WI38 (cell line): ENCODE data around the gene TAF11L7.
"Not testable (repeated sequence)": the region's sequence is repeated elsewhere in the genome, so short reads cannot be mapped to it uniquely, and the experiment has no call there.

Source experiments
- H3K4me3 ChIP-seq: 2 replicates; pipeline ENCODE4 v1.5.1; 2011; ENCODE audit warnings: low read depth, mild to moderate bottlenecking, control low read depth, low read length
- CTCF ChIP-seq: IDR thresholded peaks from 2 replicates; pipeline ENCODE4 v1.5.1; 2012; ENCODE audit warnings: low read depth, mild to moderate bottlenecking, control low read depth, low read length

The TAF11L7 gene

GRCh38 chr5:17585658-17586057, at the start of gene TAF11L7:
TAF11L7 (minus strand) TSS chr5:17585758.
- H3K4me3 ChIP-seq, result not testable (repeated sequence)

DNA sequence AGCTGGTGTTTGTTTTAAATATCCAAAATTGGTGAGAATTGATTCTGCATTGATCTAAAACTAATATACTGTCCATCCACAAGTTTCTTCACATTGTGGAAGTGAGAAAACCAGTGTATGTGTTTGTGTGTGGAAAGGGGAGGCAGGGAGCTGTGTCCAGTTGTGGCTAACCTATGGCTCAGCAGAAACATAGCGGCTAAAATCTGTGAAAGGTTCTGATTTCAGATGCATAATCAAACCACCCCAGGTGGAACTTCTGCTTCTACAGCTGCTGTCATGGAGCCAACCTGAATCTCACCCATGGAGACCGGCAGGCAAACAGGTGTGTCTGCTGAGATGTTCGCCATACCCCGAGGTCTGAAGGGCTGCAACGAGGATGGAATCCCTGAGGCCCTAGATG, 48.6 kb upstream of the TAF11L7 start, which contains the start of gene TAF11L14:
Gene TAF11L14 (plus strand): TSS at position 301 of the 400 bp plus-strand sequence.
- no peak for TF ChIP-seq CTCF
- H3K4me3 ChIP-seq, result no peak within 1 kb of the TSS

DNA sequence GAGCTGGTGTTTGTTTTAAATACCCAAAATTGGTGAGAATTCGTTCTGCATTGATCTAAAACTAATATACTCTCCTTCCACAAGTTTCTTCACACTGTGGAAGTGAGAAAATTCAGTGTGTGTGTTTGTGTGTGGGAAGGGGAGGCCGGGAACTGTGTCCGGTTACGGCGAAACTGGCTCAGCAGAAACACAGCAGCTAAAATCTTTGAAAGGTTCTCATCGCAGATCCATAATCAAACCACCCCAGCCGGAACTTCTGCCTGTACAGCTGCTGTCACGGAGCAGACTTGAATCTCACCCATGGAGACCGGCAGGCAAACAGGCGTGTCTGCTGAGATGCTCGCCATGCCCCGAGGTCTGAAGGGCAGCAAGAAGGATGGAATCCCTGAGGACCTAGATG, 46.2 kb upstream of the TAF11L7 start, which contains the start of gene TAF11L13:
Gene TAF11L13 (plus strand): TSS at position 301 of the 400 bp plus-strand sequence.
- H3K4me3 ChIP-seq, result not testable (repeated sequence)

GRCh38 chr5:17625686-17626085, 40.1 kb upstream of the TAF11L7 start:
- TF ChIP-seq CTCF, result no peak
- H3K4me3 ChIP-seq, result no peak overlapping the region

DNA sequence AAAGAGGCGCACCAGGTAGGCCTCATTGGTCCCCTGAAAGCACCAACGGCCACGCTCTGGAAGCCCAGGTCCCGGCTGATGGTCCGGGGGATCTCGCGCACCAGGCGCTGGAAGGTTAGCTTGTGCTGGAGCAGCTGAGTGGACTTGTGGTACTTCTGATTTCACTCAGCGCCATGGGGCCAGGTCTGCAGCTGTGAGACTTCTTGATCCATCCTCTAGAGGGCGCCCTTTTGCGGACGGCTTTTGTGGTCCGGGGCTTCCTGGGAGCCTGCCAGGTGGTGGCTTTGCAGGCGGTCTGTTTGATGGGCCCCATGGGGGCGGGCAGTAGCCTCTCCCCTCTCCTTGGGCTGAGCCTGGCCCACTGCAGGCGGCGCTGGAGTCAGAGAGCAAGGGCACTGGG, 35.1 kb upstream of the TAF11L7 start:
- no peak for TF ChIP-seq CTCF
- H3K4me3 ChIP-seq, result no peak overlapping the region

DNA sequence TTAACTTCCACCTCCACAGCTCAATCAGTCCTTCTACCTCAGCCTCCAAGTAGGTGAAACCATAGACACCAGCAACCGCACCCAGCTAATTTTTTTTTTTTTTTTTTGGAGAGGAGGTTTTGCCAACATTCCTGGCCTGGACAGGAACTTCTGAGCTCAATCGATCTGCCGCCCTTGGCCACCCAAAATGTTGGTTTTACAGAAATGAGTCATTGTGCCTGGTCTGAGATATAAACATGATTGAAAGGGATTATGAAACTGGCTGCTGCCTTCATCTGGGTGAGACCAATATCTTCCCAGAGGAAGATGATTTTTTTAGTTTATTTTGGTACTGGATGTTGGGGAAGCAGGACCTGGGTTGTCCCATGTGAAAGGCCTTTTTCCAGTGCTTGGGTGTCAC, 33.8 kb upstream of the TAF11L7 start:
- no peak overlapping the region for H3K4me3 ChIP-seq
- no peak for TF ChIP-seq CTCF

- no peak for TF ChIP-seq CTCF
- H3K4me3 ChIP-seq, result no peak overlapping the region
These were observed 29.5 kb upstream of the TAF11L7 start for GRCh38 chr5:17614872-17615605.

- not testable (repeated sequence) for H3K4me3 ChIP-seq
These were observed 24.5 kb upstream of the TAF11L7 start, which contains the start of gene TAF11L12 for GRCh38 chr5:17610092-17610491. TAF11L12 (plus strand) TSS chr5:17610392.

GRCh38 chr5:17607461-17607860, 21.9 kb upstream of the TAF11L7 start:
- H3K4me3 ChIP-seq, result not testable (repeated sequence)

GRCh38 chr5:17604951-17605350, 19.4 kb upstream of the TAF11L7 start:
- TF ChIP-seq CTCF, result no peak
- no peak overlapping the region for H3K4me3 ChIP-seq

DNA sequence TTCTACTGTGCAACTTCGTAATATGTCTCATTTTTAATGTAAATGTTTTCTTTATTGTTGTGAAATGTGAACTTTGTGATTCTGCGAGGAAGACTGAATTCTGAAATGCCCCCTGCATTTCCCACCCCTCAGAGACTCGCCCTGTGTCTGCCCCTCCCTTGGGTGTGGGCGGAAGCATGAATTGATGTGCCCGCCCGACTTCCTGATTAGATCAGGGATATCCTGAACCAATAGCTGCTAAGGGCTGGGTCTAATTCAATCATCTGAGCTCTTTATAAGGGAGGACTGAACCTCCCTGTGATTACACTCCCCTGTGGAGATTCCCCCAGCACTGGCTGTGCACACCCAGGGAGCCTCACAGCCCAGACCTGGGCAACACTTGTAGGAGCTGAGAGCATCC, 18.3 kb upstream of the TAF11L7 start, which contains the start of gene TAF11L11:
Gene TAF11L11 (plus strand): TSS at position 304 of the 400 bp plus-strand sequence.
- not testable (repeated sequence) for H3K4me3 ChIP-seq

DNA sequence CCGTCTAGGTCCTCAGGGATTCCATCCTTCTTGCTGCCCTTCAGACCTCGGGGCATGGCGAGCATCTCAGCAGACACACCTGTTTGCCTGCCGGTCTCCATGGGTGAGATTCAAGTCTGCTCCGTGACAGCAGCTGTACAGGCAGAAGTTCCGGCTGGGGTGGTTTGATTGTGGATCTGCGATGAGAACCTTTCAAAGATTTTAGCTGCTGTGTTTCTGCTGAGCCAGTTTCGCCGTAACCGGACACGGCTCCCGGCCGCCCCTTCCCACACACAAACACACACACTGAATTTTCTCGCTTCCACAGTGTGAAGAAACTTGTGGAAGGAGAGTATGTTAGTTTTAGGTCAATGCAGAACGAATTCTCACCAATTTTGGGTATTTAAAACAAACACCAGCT, 12.2 kb upstream of the TAF11L7 start, which contains the start of gene TAF11L10:
Gene TAF11L10 (minus strand): TSS at position 101 of the 400 bp plus-strand sequence.
- H3K4me3 ChIP-seq, result not testable (repeated sequence)

- not testable (repeated sequence) for H3K4me3 ChIP-seq
These were observed 8.7 kb upstream of the TAF11L7 start, which contains the start of gene TAF11L9 for GRCh38 chr5:17594255-17594654. TAF11L9 (minus strand) TSS chr5:17594394.
